HEK293 (cell line): ENCODE data around the gene NOL4L.

Experiments
- FEZF1 ChIP-seq: fragments of 450-650 bp; formaldehyde crosslinking; IDR thresholded peaks from 2 replicates; pipeline ENCODE4 v1.5.1; 2016; ENCODE audit warnings: missing biosample characterization, missing genetic modification characterization
- KLF9 ChIP-seq: fragments of 450-650 bp; formaldehyde crosslinking; IDR thresholded peaks from 2 replicates; pipeline ENCODE4 v1.5.1; 2016; ENCODE audit warnings: missing biosample characterization, missing genetic modification characterization, low read depth
- MZF1 ChIP-seq: fragments of 450-650 bp; formaldehyde crosslinking; IDR thresholded peaks from 2 replicates; pipeline ENCODE4 v1.5.1; 2017; ENCODE audit warnings: missing biosample characterization, missing genetic modification characterization, borderline replicate concordance
- SCRT1 ChIP-seq: fragments of 450-650 bp; formaldehyde crosslinking; IDR thresholded peaks from 2 replicates; pipeline ENCODE4 v1.5.1; 2016; ENCODE audit warnings: missing biosample characterization, missing genetic modification characterization, borderline replicate concordance
- SETDB1 ChIP-seq: IDR thresholded peaks from one replicate; pipeline ENCODE4 v1.6.1; 2017; ENCODE audit warnings: mild to moderate bottlenecking, low read length, moderate library complexity, mixed read lengths; ENCODE audit not compliant: insufficient read length
- SP3 ChIP-seq: fragments of 450-650 bp; formaldehyde crosslinking; IDR thresholded peaks from 2 replicates; pipeline ENCODE4 v1.5.1; 2016; ENCODE audit warnings: missing biosample characterization, missing genetic modification characterization
- TRIM28 ChIP-seq: IDR thresholded peaks from 2 replicates; pipeline ENCODE4 v1.6.1; 2011; ENCODE audit warnings: low read length, control low read depth, borderline replicate concordance
- ZFP3 ChIP-seq: fragments of 450-650 bp; formaldehyde crosslinking; IDR thresholded peaks from 2 replicates; pipeline ENCODE4 v1.5.1; 2016; ENCODE audit warnings: low read depth, missing biosample characterization, missing genetic modification characterization
- ZFP37 ChIP-seq: fragments of 450-650 bp; formaldehyde crosslinking; IDR thresholded peaks from 2 replicates; pipeline ENCODE4 v1.5.1; 2016; ENCODE audit warnings: missing biosample characterization, missing genetic modification characterization
- ZFP41 ChIP-seq: fragments of 450-650 bp; formaldehyde crosslinking; IDR thresholded peaks from 2 replicates; pipeline ENCODE4 v1.5.1; 2016; ENCODE audit warnings: missing biosample characterization, missing genetic modification characterization, borderline replicate concordance
- ZNF132 ChIP-seq: fragments of 450-650 bp; formaldehyde crosslinking; IDR thresholded peaks from 2 replicates; pipeline ENCODE4 v1.5.1; 2017; ENCODE audit warnings: missing biosample characterization, missing genetic modification characterization, borderline replicate concordance
- ZNF140 ChIP-seq: fragments of 450-650 bp; formaldehyde crosslinking; IDR thresholded peaks from 2 replicates; pipeline ENCODE4 v1.5.1; 2016; ENCODE audit warnings: missing biosample characterization, missing genetic modification characterization
- ZNF146 ChIP-seq: fragments of 450-650 bp; formaldehyde crosslinking; IDR thresholded peaks from 2 replicates; pipeline ENCODE4 v1.5.1; 2016; ENCODE audit warnings: missing biosample characterization, missing genetic modification characterization
- ZNF155 ChIP-seq: fragments of 450-650 bp; formaldehyde crosslinking; IDR thresholded peaks from 2 replicates; pipeline ENCODE4 v1.5.1; 2016; ENCODE audit warnings: missing biosample characterization, missing genetic modification characterization
- ZNF239 ChIP-seq: fragments of 450-650 bp; formaldehyde crosslinking; IDR thresholded peaks from 2 replicates; pipeline ENCODE4 v1.5.1; 2016; ENCODE audit warnings: missing biosample characterization, missing genetic modification characterization
- ZNF335 ChIP-seq: fragments of 450-650 bp; formaldehyde crosslinking; conservative IDR thresholded peaks from 2 replicates; pipeline ENCODE4 v1.5.1; 2016; ENCODE audit warnings: missing biosample characterization, missing genetic modification characterization
- ZNF391 ChIP-seq: fragments of 450-650 bp; formaldehyde crosslinking; IDR thresholded peaks from 2 replicates; pipeline ENCODE4 v1.5.1; 2016; ENCODE audit warnings: low read depth, missing biosample characterization, missing genetic modification characterization, borderline replicate concordance
- ZNF394 ChIP-seq: fragments of 450-650 bp; formaldehyde crosslinking; IDR thresholded peaks from 2 replicates; pipeline ENCODE4 v1.5.1; 2016; ENCODE audit warnings: missing biosample characterization, missing genetic modification characterization, mild to moderate bottlenecking, moderate library complexity, borderline replicate concordance
- ZNF560 ChIP-seq: fragments of 450-650 bp; formaldehyde crosslinking; IDR thresholded peaks from 2 replicates; pipeline ENCODE4 v1.5.1; 2017; ENCODE audit warnings: missing biosample characterization, missing genetic modification characterization, borderline replicate concordance
- ZNF561 ChIP-seq: fragments of 450-650 bp; IDR thresholded peaks from 2 replicates; pipeline ENCODE4 v1.5.1; 2018; ENCODE audit warnings: missing biosample characterization, missing genetic modification characterization, borderline replicate concordance
- ZNF596 ChIP-seq: fragments of 450-650 bp; IDR thresholded peaks from 2 replicates; pipeline ENCODE4 v1.5.0; 2018; ENCODE audit warnings: missing biosample characterization, mild to moderate bottlenecking, missing genetic modification characterization, moderate library complexity
- ZNF610 ChIP-seq: fragments of 450-650 bp; formaldehyde crosslinking; IDR thresholded peaks from 2 replicates; pipeline ENCODE4 v1.5.1; 2016; ENCODE audit warnings: missing biosample characterization, missing genetic modification characterization, borderline replicate concordance
- ZXDB ChIP-seq: fragments of 450-650 bp; formaldehyde crosslinking; IDR thresholded peaks from 2 replicates; pipeline ENCODE4 v1.5.1; 2016; ENCODE audit warnings: missing biosample characterization, missing genetic modification characterization
- TF ChIP-seq, protein P1 (sequence below): fragments of 450-650 bp; formaldehyde crosslinking; IDR thresholded peaks from 2 replicates; pipeline ENCODE4 v1.5.1; 2017; ENCODE audit warnings: missing biosample characterization, missing genetic modification characterization
- TF ChIP-seq, protein P2 (sequence below): fragments of 450-650 bp; formaldehyde crosslinking; IDR thresholded peaks from 2 replicates; pipeline ENCODE4 v1.5.1; 2016; ENCODE audit warnings: missing biosample characterization, missing genetic modification characterization, borderline replicate concordance
- TF ChIP-seq, protein P3 (sequence below): fragments of 450-650 bp; formaldehyde crosslinking; IDR thresholded peaks from 2 replicates; pipeline ENCODE4 v1.5.1; 2016; ENCODE audit warnings: missing biosample characterization, missing genetic modification characterization
- TF ChIP-seq, protein P4 (sequence below): fragments of 450-650 bp; formaldehyde crosslinking; IDR thresholded peaks from 2 replicates; pipeline ENCODE4 v1.5.1; 2016; ENCODE audit warnings: missing biosample characterization, missing genetic modification characterization

Gene NOL4L

DNA sequence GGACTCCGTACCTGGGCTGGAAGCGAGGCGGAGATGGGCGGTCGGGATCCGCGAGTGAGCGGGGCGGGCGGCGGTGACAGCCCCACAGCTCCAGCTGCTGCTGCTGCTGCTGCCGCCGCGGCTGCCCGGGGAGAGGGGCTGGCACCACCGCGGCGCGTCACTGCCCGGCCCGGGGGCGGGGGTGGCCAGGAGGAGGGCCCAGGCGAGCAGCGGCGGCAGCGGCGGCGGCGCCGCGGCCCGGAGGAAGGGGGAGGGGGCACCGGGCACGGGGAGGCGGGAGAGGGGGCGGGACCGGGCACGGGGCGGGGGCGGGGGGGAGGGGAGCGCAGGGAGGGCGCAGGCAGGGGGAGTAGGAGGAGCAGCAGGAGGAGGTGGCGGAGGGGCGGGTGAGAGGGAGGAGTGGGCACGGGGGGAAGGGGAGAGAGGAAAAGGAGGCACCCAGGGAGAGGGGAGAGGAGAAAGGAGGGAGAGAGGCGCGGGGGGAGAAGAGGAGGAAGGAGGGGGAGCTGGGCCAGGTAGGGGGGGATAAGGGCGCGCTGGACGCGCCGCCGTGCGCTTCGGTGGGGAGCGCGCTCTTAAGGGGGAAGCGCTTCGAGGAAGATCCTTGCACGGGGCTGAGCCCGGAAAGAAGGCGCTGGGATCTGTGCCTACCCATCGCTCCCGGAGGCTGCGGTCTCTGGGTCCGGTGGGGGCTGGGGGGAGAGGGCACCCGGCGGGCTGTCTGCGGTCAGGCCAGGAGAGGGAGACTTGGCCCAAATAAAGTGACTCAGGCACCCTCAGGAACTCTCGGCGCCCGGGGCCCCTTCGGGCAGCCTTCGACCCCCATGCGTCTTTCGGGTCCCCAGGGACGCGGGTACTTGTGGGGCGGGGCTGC is 101.5 kb downstream of the NOL4L start (continued):
- TF ChIP-seq ZNF132 (tag by site-specific recombination) (no peak), SP3 (tag by site-specific recombination) (peak; percentile 75), ZFP37 (no peak), SETDB1 (no peak), SCRT1 (tag by site-specific recombination) (no peak), ZNF596 (tag by site-specific recombination) (no peak), ZNF394 (tag by site-specific recombination) (peak; percentile 41), ZNF140 (tag by site-specific recombination) (no peak), ZNF391 (0 out of 2 replicates have a peak, but pooled peaks have one; percentile 32), ZNF610 (tag by site-specific recombination) (no peak), ZNF560 (tag by site-specific recombination) (no peak), ZNF155 (tag by site-specific recombination) (no peak), FEZF1 (tag by site-specific recombination) (no peak), ZNF561 (0 out of 2 replicates have a peak, but pooled peaks have one; percentile 55), ZNF146 (tag by site-specific recombination) (no peak), ZXDB (tag by site-specific recombination) (peak; percentile 75), ZFP3 (tag by site-specific recombination) (no peak), MZF1 (peak; percentile 36; the same call in 1 of the 2 replicates), ZNF239 (no peak), TRIM28 (no peak), ZNF335 (tag by site-specific recombination) (peak; percentile 92), KLF9 (peak; percentile 33; the same call in 1 of the 2 replicates), ZFP41 (tag by site-specific recombination) (no peak)
- TF ChIP-seq, protein P1, sequence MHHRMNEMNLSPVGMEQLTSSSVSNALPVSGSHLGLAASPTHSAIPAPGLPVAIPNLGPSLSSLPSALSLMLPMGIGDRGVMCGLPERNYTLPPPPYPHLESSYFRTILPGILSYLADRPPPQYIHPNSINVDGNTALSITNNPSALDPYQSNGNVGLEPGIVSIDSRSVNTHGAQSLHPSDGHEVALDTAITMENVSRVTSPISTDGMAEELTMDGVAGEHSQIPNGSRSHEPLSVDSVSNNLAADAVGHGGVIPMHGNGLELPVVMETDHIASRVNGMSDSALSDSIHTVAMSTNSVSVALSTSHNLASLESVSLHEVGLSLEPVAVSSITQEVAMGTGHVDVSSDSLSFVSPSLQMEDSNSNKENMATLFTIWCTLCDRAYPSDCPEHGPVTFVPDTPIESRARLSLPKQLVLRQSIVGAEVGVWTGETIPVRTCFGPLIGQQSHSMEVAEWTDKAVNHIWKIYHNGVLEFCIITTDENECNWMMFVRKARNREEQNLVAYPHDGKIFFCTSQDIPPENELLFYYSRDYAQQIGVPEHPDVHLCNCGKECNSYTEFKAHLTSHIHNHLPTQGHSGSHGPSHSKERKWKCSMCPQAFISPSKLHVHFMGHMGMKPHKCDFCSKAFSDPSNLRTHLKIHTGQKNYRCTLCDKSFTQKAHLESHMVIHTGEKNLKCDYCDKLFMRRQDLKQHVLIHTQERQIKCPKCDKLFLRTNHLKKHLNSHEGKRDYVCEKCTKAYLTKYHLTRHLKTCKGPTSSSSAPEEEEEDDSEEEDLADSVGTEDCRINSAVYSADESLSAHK = 0 out of 2 replicates have a peak, but pooled peaks have one; percentile 28
- TF ChIP-seq, protein P2, sequence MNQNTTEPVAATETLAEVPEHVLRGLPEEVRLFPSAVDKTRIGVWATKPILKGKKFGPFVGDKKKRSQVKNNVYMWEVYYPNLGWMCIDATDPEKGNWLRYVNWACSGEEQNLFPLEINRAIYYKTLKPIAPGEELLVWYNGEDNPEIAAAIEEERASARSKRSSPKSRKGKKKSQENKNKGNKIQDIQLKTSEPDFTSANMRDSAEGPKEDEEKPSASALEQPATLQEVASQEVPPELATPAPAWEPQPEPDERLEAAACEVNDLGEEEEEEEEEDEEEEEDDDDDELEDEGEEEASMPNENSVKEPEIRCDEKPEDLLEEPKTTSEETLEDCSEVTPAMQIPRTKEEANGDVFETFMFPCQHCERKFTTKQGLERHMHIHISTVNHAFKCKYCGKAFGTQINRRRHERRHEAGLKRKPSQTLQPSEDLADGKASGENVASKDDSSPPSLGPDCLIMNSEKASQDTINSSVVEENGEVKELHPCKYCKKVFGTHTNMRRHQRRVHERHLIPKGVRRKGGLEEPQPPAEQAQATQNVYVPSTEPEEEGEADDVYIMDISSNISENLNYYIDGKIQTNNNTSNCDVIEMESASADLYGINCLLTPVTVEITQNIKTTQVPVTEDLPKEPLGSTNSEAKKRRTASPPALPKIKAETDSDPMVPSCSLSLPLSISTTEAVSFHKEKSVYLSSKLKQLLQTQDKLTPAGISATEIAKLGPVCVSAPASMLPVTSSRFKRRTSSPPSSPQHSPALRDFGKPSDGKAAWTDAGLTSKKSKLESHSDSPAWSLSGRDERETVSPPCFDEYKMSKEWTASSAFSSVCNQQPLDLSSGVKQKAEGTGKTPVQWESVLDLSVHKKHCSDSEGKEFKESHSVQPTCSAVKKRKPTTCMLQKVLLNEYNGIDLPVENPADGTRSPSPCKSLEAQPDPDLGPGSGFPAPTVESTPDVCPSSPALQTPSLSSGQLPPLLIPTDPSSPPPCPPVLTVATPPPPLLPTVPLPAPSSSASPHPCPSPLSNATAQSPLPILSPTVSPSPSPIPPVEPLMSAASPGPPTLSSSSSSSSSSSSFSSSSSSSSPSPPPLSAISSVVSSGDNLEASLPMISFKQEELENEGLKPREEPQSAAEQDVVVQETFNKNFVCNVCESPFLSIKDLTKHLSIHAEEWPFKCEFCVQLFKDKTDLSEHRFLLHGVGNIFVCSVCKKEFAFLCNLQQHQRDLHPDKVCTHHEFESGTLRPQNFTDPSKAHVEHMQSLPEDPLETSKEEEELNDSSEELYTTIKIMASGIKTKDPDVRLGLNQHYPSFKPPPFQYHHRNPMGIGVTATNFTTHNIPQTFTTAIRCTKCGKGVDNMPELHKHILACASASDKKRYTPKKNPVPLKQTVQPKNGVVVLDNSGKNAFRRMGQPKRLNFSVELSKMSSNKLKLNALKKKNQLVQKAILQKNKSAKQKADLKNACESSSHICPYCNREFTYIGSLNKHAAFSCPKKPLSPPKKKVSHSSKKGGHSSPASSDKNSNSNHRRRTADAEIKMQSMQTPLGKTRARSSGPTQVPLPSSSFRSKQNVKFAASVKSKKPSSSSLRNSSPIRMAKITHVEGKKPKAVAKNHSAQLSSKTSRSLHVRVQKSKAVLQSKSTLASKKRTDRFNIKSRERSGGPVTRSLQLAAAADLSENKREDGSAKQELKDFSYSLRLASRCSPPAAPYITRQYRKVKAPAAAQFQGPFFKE (tag by site-specific recombination) = no peak
- TF ChIP-seq, protein P3, sequence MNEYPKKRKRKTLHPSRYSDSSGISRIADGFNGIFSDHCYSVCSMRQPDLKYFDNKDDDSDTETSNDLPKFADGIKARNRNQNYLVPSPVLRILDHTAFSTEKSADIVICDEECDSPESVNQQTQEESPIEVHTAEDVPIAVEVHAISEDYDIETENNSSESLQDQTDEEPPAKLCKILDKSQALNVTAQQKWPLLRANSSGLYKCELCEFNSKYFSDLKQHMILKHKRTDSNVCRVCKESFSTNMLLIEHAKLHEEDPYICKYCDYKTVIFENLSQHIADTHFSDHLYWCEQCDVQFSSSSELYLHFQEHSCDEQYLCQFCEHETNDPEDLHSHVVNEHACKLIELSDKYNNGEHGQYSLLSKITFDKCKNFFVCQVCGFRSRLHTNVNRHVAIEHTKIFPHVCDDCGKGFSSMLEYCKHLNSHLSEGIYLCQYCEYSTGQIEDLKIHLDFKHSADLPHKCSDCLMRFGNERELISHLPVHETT (tag by site-specific recombination) = no peak
- TF ChIP-seq, protein P4, sequence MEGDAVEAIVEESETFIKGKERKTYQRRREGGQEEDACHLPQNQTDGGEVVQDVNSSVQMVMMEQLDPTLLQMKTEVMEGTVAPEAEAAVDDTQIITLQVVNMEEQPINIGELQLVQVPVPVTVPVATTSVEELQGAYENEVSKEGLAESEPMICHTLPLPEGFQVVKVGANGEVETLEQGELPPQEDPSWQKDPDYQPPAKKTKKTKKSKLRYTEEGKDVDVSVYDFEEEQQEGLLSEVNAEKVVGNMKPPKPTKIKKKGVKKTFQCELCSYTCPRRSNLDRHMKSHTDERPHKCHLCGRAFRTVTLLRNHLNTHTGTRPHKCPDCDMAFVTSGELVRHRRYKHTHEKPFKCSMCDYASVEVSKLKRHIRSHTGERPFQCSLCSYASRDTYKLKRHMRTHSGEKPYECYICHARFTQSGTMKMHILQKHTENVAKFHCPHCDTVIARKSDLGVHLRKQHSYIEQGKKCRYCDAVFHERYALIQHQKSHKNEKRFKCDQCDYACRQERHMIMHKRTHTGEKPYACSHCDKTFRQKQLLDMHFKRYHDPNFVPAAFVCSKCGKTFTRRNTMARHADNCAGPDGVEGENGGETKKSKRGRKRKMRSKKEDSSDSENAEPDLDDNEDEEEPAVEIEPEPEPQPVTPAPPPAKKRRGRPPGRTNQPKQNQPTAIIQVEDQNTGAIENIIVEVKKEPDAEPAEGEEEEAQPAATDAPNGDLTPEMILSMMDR (tag by site-specific recombination) = peak; percentile 32
